ENCODE results near the gene SPAG9.

- TF ChIP-seq, protein P1, sequence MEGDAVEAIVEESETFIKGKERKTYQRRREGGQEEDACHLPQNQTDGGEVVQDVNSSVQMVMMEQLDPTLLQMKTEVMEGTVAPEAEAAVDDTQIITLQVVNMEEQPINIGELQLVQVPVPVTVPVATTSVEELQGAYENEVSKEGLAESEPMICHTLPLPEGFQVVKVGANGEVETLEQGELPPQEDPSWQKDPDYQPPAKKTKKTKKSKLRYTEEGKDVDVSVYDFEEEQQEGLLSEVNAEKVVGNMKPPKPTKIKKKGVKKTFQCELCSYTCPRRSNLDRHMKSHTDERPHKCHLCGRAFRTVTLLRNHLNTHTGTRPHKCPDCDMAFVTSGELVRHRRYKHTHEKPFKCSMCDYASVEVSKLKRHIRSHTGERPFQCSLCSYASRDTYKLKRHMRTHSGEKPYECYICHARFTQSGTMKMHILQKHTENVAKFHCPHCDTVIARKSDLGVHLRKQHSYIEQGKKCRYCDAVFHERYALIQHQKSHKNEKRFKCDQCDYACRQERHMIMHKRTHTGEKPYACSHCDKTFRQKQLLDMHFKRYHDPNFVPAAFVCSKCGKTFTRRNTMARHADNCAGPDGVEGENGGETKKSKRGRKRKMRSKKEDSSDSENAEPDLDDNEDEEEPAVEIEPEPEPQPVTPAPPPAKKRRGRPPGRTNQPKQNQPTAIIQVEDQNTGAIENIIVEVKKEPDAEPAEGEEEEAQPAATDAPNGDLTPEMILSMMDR (IDR thresholded peaks at IDR 0.05) = no peak
- TF ChIP-seq POLR2AphosphoS5 (IDR thresholded peaks at IDR 0.05; ENCODE audit: low read depth, low read length) = no peak
- TF ChIP-seq SIN3A (IDR thresholded peaks at IDR 0.05; ENCODE audit: borderline replicate concordance, insufficient read depth, low read depth, low read length) = no peak
These were observed 70.2 kb downstream of the SPAG9 start for GRCh38 chr17:51050291-51051033.

Data from Panc1 (cell line).